Hematopoietic multipotent progenitor cell treated with erythropoietin and hydrocortisone succinate and interleukin-3 and kit ligand, for 15 days (in vitro differentiated cells): ENCODE measurements around the gene HMG20B.
A peak's percentile ranks its signal among the peaks of the same experiment; 100 is the strongest.

Experiments
- DNase-seq: peaks from one replicate; pipeline ENCODE4 v3.0.0-alpha.2; 2015; ENCODE audit warnings: low spot score

HMG20B gene

GRCh38 chr19:3607303-3608078, 34.7 kb downstream of the HMG20B start:
- DNase-seq = no peak

DNA sequence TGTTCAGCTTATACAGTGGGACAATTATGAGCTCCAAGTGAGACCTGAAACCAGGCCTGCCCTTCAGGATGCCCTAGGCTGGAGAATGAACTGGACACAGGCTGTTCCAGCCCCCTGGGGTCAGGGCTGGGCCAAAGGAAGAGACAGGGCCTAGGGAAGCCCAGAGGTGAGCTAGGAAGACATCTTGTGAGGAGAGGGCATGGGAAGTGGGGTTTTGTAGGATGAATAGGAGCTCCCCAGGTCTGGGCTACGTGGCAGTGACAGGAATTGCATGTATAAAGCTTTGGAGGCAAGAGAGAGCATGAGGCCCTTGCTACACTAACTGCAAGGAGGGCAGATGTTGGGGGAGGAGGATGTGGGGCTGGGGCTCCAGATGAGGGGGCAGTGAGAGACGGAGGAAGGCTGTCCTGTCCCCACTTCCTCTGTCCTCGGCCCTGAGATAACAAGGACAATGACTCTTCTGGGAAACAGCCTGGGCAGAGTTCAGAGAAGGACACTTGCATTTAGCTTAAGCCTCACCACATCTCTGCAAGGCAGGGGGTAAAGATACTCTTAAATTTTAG, 35.4 kb downstream of the HMG20B start:
- DNase-seq = no peak

GRCh38 chr19:3608750-3609322, 36.1 kb downstream of the HMG20B start:
- no peak for DNase-seq

- no peak for DNase-seq
Measured at GRCh38 chr19:3609779-3610719, 37.3 kb downstream of the HMG20B start.

DNA sequence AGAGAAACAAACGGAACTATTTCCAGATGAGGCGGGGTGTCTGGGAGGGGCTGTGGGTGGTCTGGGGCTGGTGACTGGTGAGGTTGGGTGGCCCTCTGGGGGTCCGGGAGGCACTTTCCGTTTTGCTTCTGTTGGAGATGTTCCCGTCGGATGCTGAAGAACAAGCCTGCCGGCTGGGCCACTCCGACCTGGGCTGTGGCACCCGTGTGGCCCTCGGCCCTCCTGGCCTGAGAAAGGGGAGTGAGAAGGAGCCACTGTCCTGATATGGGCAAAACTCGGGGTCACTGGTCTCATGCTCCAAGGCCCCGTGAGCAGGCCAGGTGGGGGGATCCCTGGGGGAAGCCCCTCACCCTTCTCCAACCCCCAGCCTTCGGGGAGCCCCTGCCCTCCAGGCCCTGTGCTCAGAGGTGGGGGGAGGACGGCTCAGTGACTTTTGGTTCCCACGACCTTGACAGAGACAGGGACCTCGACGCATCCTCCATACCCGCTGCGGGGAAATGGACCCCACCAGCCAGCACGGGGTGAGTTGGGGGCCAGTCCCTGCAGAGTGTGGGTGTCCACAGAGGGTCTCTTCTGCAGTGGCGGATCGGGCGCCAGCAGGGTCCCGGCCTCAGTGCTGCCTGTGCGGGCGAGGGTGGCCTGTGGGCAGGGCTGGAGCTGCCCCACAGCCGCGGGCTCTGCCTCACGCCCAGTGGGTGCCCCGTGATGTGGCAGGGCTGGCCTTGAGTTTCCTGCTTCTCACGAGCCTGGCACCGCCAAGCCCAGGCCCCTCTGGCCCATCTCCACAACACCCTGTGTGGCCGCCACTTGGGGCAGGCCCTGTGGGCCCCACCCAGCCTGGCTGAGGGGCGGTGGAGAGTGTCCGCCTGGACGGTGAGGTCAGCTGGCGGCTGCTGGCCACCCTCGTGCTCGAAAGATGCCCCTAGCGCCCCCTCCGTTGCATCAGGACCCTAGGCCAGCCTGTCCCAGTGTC, 38.3 kb downstream of the HMG20B start:
- DNase-seq = no peak

GRCh38 chr19:3611841-3612240, 39.1 kb downstream of the HMG20B start:
- no peak for DNase-seq

- no peak for DNase-seq
Measured at GRCh38 chr19:3612330-3612729, 39.6 kb downstream of the HMG20B start.

GRCh38 chr19:3612901-3613741, 40.4 kb downstream of the HMG20B start:
- no peak for DNase-seq

DNA sequence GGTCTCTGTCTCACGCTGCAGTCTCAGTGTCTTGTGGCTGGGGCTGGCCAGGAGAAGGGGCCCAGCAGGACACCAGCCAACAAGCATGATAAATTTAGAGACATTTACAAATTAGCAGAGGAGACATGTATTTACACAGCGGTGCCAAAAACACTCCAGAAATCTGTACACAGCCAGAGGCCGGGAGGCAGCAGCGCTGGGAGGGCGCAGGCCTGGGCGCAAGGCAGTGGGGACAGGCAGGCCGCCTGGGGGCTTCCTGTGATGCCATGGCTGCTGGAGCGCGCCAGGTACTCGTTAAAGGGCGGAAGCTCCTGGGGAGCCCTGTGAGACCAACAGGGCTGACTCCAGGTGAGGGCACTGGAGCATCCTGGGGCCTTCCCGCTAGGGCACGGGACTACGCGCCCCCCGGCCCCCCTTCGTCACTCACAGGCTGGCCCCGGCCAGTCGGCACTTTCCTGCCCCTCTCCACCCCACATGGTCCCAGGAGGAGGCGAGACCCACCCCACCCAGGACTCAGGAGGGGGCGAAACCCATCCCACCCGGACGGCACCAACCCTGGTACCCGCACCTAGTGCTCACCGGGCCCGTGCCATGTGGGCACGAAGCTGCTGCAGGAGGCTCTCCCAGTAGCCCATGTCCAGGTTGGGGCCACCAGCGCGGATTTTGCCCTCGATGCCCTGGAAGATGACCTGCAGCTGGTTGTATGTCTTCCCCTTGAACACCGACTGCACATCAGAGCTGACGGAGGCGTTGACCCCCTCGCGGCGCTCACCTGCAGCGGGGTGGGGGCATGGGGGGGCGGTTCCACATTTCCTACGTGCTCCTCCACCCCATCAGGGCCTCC, 41.3 kb downstream of the HMG20B start:
- DNase-seq = no peak

DNA sequence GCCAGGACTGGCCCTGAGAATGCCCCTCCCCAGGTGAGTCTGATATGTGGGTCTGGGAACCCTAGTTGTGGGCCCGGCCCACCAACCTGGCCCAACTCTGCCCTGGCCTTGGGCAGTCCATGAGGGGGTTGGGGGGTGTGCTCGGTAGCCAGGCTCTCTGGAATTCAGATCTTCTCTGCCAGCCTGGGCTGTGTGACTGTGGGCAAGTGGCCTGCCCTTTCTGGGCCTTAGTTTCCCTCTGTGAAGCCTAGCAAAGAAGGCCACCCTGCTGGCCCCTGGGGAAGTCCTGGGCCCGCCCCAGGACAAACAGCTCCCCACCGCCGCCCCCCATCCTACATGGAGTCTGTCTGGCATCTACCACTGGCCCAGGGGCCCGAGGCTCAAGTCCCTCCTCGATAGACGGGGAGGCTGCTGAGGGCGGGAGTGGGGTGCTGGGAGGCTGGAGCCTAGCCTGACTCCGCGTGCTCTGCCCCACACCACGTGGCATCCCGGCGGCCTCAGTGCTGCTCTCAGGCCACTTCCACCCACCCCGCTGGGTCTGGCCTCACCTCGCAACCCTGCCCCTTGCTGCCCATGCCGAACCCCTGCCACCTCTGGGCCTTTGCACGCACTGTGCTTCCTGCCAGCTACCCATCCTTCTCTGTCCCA, 42.2 kb downstream of the HMG20B start:
- no peak for DNase-seq

DNA sequence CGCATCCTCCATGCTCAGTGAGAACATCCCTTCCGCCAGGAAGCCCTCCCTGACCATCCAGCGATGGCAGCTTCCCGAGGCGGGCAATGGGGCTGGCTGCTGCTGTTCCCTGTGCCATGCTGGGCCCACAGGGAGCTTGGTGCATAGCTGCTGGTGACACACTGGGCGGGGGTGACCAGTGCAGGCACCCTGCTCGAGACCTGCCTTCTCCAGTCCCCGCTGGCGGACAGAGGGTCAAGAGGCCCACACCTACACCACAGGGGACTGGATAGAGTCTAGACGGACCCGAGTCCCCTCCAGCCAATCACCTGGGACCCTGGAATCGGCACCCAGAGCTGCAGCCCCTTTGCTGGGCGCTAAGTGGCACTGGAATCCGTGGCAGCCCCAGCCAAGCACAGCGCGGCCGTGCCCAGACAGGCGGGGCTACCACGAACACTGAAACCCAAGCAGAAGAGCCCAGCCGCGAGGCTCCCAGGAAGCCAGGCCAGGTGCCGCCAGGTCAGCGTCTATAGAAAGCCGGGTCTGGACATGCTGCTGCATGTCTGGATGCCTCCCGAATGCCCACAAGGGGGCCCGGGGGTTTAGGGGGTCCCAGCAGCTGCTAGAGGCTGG, 42.9 kb downstream of the HMG20B start:
- DNase-seq = no peak

- DNase-seq = no peak
Measured at GRCh38 chr19:3617463-3617862, 44.7 kb downstream of the HMG20B start.

GRCh38 chr19:3618144-3618810, 45.5 kb downstream of the HMG20B start:
- DNase-seq = peak; percentile 60

DNA sequence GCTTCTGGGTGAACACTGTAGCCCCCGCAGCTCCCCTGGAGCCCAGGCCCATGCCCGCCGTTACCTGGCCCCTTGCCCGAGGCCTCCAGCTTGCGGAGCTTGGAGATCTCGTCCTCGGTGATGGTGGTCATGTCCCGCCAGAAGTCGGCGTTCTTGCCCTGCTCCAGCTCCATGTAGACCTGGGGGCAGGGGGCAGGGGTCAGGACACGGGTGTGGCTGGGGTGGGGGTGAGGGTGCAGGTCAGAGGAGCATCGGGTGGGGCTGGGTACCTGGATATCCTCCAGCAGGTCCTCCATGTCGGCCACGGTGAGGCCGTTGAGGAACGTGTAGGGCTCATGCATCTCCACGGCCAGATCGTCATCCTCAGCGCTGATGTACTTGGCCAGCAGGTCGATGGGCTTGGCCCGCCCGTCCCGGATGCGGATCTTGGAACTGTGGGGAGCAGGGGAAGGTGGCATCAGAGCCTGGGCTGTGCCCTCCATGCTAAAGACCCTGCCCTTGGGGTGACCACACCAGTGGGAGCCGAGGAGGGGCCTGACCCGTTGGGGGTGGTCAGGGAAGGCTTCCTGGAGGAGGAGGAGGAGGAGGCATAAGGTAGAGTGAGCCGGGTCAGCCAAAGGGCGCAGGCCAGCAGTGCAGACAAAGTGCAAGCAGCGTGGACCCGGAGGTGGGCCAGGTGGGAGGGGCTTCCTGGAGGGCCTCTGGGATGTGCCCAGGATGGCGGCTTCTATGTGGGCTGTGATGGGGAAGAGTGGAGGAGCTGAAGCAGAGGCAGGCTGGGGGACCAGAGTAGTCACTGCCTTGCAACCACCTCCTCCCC, 46.3 kb downstream of the HMG20B start:
- DNase-seq = no peak

- no peak for DNase-seq
Measured at GRCh38 chr19:3619631-3620012, 46.9 kb downstream of the HMG20B start.

DNA sequence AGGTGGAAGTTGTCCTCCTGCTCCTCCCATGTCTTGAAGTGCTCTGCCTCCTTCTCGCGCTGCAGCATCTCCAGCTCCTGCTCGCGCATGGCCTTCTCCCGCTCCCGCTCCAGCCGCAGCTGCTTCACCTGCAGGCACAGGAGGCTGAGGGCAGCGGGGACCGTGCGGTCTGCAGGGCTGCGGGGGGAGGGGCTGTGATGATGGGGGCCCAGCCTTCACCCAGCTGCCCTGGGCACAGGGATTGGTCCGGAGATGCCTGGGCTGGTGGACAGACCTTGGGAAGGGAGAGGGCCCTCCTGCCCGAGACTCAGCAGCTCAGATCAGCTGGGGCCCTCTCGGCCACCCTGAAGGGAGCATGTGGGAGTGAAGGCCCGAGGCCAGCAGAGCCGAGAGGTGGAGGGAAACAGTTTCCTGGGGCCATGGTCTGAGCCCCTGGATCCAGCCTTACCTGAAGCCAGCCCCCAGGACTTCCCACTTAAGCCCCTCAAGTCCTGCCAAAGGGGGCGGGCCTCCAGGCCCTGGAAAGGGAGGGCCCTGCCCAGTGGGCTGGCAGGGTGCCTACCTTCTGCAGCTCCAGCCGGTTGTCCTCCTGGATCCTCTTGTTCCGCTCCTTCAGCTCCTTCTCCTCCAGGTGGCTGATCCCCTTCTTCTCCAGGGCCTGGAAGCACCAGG, 47.5 kb downstream of the HMG20B start:
- no peak for DNase-seq
